Tibial artery (tissue), 4 donors: ENCODE data around the gene LTBR.

Experiments used
- DNase-seq, 2 donors: peaks; one replicate each; pipeline ENCODE4 v3.0.0-alpha.2; 2019
- H3K27ac ChIP-seq, 2 donors: fragments of 200-600 bp; sonication (generic) in 1 of 2; 1 replicate in 1 of 2; 2 replicates in 1 of 2; pipeline ENCODE4 v1.5.1; 2018 to 2019; ENCODE audit warnings: mild to moderate bottlenecking in 1 of 2
- H3K27me3 ChIP-seq, 2 donors: fragments of 200-600 bp; sonication (generic) in 1 of 2; one replicate each; pipeline versions ENCODE4 v1.5.1 to v1.6.0; 2016 to 2019
- H3K36me3 ChIP-seq, 3 donors: fragments of 200-600 bp; sonication (generic) in 2 of 3; one replicate each; pipeline ENCODE4 v1.5.1; 2016 to 2019; ENCODE audit warnings: mild to moderate bottlenecking in 2 of 3
- H3K4me1 ChIP-seq, 4 donors: fragments of 200-600 bp; sonication (generic) in 2 of 4; 1 replicate in 3 of 4; 2 replicates in 1 of 4; pipeline ENCODE4 v1.5.1; 2016 to 2019
- H3K4me3 ChIP-seq, 2 donors: fragments of 200-600 bp; sonication (generic) in 1 of 2; 1 replicate in 1 of 2; 2 replicates in 1 of 2; pipeline ENCODE4 v1.5.1; 2018 to 2019; ENCODE audit warnings: mild to moderate bottlenecking in 2 of 2
- H3K9me3 ChIP-seq, 3 donors: fragments of 200-600 bp; sonication (generic) in 1 of 3; one replicate each; pipeline ENCODE4 v1.5.1; 2016 to 2019
- CTCF ChIP-seq, 2 experiments: fragments of 200-600 bp in 1 of 2; fragments of 450-650 bp in 1 of 2; IDR thresholded peaks; one replicate each; pipeline ENCODE4 v1.5.1; 2017 to 2019; ENCODE audit warnings: antibody characterized with exemption in 2 of 2, mild to moderate bottlenecking in 1 of 2, moderate library complexity in 1 of 2
- intact Hi-C: fragments of 100-400 bp; cut with DNase I; formaldehyde crosslinking; loops from one replicate; pipeline ENCODE4 v1.15.0; 2023; ENCODE audit warnings: low total_unique reads

LTBR gene

GRCh38 chr12:6369916-6370575 is 13.9 kb upstream of the LTBR start:
- TF ChIP-seq CTCF (IDR thresholded peaks at IDR 0.05), result no peak
- Histone ChIP-seq H3K36me3 (no peaks in the 10 kb centered on the region), H3K27me3 (no peaks in the 10 kb centered on the region), H3K27ac (no peak overlapping the region), H3K9me3 (no peaks in the 10 kb centered on the region), H3K4me3 (no peak overlapping the region), H3K4me1 (peaks cover 0 to 24% (median 6%) of the 10 kb centered on the region in 4 donors)
- DNase-seq, result no peak
- intact Hi-C loops, result no loop called here

- Histone ChIP-seq H3K27ac (peak overlapping the region; percentile 3 to 16), H3K36me3 (no peaks in the 10 kb centered on the region), H3K9me3 (no peaks in the 10 kb centered on the region), H3K4me1 (peaks cover 0 to 28% (median 8%) of the 10 kb centered on the region in 4 donors), H3K27me3 (no peaks in the 10 kb centered on the region), H3K4me3 (no peak overlapping the region)
- DNase-seq, result no peak
- intact Hi-C loops, result no loop called here
- no peak for TF ChIP-seq CTCF (IDR thresholded peaks at IDR 0.05)
These were observed 13.4 kb upstream of the LTBR start for GRCh38 chr12:6370576-6370935.

GRCh38 chr12:6370994-6371754 is 12.8 kb upstream of the LTBR start:
- intact Hi-C loops, result no loop called here
- no peaks in the 10 kb centered on the region for H3K36me3 ChIP-seq
- H3K27ac ChIP-seq, result peak overlapping the region; percentile 3 to 54
- TF ChIP-seq CTCF (IDR thresholded peaks at IDR 0.05), result no peak
- no peaks in the 10 kb centered on the region for H3K27me3 ChIP-seq
- no peak for DNase-seq
- no peaks in the 10 kb centered on the region for H3K9me3 ChIP-seq
- H3K4me3 ChIP-seq, result no peak overlapping the region
- H3K4me1 ChIP-seq, result peaks cover 0 to 34% (median 14%) of the 10 kb centered on the region in 4 donors

- TF ChIP-seq CTCF (IDR thresholded peaks at IDR 0.05), result no peak
- Histone ChIP-seq H3K27ac (peak overlapping the region; percentile 54 to 62), H3K9me3 (no peaks in the 10 kb centered on the region), H3K36me3 (no peaks in the 10 kb centered on the region), H3K4me1 (peaks cover 0 to 47% (median 28%) of the 10 kb centered on the region in 4 donors), H3K27me3 (no peaks in the 10 kb centered on the region), H3K4me3 (no peak overlapping the region)
- peak in 1 of 2 donors; percentile 48 for DNase-seq
- intact Hi-C loops, result no loop called here
These were observed 11.5 kb upstream of the LTBR start for GRCh38 chr12:6372403-6373003.

GRCh38 chr12:6373022-6373787 is 10.8 kb upstream of the LTBR start:
- Histone ChIP-seq H3K27ac (peak overlapping the region; percentile 54 to 62), H3K4me3 (no peak overlapping the region), H3K36me3 (no peaks in the 10 kb centered on the region), H3K4me1 (peaks cover 0 to 50% (median 33%) of the 10 kb centered on the region in 4 donors), H3K9me3 (no peaks in the 10 kb centered on the region), H3K27me3 (no peaks in the 10 kb centered on the region)
- DNase-seq, result no peak
- TF ChIP-seq CTCF (IDR thresholded peaks at IDR 0.05), result no peak
- intact Hi-C loops, result no loop called here
